Measurements from ENCODE around the gene MTA1. TPM values are rescaled to one million over a fixed set of nuclear protein-coding genes. Genes with fewer than 3 reads are reported as not detected.

The MTA1 gene
- total and polyA plus RNA-seq, 2 of the 8 experiments (the other 6 are each of a cell fraction or from before 2014, with no cell fraction given) = 73.9 to 221 TPM

DNA sequence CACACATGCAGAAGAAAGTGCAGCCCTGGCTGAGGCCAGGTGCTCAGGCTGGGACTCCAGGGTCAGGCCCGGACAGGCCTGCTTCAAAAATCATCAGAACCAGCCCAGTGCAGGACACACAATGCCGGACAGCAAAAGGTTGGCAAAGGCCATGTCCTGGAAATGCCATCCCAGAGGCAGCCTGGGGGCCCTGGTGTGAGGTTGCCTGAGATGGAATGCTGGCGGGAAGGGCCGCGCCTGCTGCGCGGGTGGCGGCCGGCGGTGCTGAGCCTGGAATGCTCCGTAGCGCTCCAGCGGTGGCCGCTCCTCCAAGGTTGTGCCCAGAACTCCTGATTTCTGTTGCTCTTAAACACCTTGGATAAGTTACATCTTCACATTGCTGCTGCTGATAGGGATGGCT, 33.3 kb downstream of the MTA1 start:
- H3K56ac ChIP-seq (replicated peaks; ENCODE audit: insufficient read length, low read depth, low read length) = no peak overlapping the region
- H3K18ac ChIP-seq (ENCODE audit: extremely low read depth, low read length) = no peak overlapping the region
- H3K36me3 ChIP-seq (ENCODE audit: control insufficient read depth in 2 of 4, insufficient read depth in 4 of 4, low read length in 3 of 4) = peaks cover 24 to 71% (median 44%) of the 10 kb centered on the region in 4 experiments
- no peak overlapping the region for H2BK12ac ChIP-seq (ENCODE audit: low read depth, low read length)
- no peak overlapping the region for H2BK120ac ChIP-seq (replicated peaks; ENCODE audit: low read depth, low read length)
- no peak overlapping the region for H4K91ac ChIP-seq (replicated peaks; ENCODE audit: insufficient read length, low read length)
- H3K9ac ChIP-seq (replicated peaks in 1 of 4; ENCODE audit: extremely low read depth in 1 of 4, low read depth in 3 of 4, low read length in 3 of 4) = no peak overlapping the region
- H3K9me3 ChIP-seq (ENCODE audit: insufficient read depth in 2 of 2, low read depth in 1 of 2, low read length in 1 of 2) = no peaks in the 10 kb centered on the region
- FAIRE-seq = no peak
- 91% methylated on average over 14 of the region's 14 CpGs; no CpG with 5 or more reads in 1 of the 2 experiments for WGBS, 2 experiments (ENCODE audit: extremely low coverage in 1 of 2, insufficient coverage in 1 of 2, insufficient read length in 1 of 2, insufficient replicate concordance in 2 of 2, low coverage in 1 of 2, low lambda C conversion rate in 2 of 2, missing lambda C conversion rate in 1 of 2)
- no peak overlapping the region for H3K4me2 ChIP-seq (ENCODE audit: insufficient read depth in 1 of 2, low read depth in 2 of 2, low read length in 2 of 2)
- H3K27me3 ChIP-seq (replicated peaks in 1 of 4; ENCODE audit: control insufficient read depth in 3 of 4, extremely low read depth in 1 of 4, insufficient read depth in 3 of 4, low read length in 3 of 4) = no peaks in the 10 kb centered on the region
- no peak for DNase-seq (ENCODE audit: low read depth in 1 of 2, low spot score in 2 of 2)
- H3K23ac ChIP-seq (ENCODE audit: insufficient read length) = no peak overlapping the region
- H2BK20ac ChIP-seq (ENCODE audit: low read length) = no peak overlapping the region
- H3K4ac ChIP-seq (replicated peaks; ENCODE audit: insufficient read length, low read depth, low read length) = no peak overlapping the region
- peaks cover 6 to 26% of the 10 kb centered on the region in 2 experiments for H4K20me1 ChIP-seq (replicated peaks in 1 of 2; ENCODE audit: control insufficient read depth in 1 of 2, insufficient read depth in 2 of 2, low read length in 2 of 2)
- no peak overlapping the region for H2AFZ ChIP-seq (ENCODE audit: low read length)
- POLR2A ChIA-PET (ENCODE audit: partially characterized antibody) = no interaction called here
- TF ChIP-seq SIN3A (conservative IDR thresholded peaks at IDR 0.05 in 1 of 2, IDR thresholded peaks at IDR 0.05 in 1 of 2; ENCODE audit: low read depth in 1 of 2, low read length in 2 of 2) = no peak
- TF ChIP-seq CHD2 (IDR thresholded peaks at IDR 0.05; ENCODE audit: low read length) = no peak
- TF ChIP-seq CREB1 (IDR thresholded peaks at IDR 0.05) = no peak
- no peak for TF ChIP-seq NANOG (IDR thresholded peaks at IDR 0.05; ENCODE audit: insufficient read depth, low read depth, low read length, poor library complexity, severe bottlenecking)
- TF ChIP-seq, protein P1, sequence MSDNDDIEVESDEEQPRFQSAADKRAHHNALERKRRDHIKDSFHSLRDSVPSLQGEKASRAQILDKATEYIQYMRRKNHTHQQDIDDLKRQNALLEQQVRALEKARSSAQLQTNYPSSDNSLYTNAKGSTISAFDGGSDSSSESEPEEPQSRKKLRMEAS (IDR thresholded peaks at IDR 0.05) = no peak
- CTCF ChIA-PET (ENCODE audit: partially characterized antibody) = interaction anchor here (0.7 to 3.9 kb wide), 4 partner anchors 17 to 57 kb away, joined by 3 to 27 read pairs (median 4); no protein-coding TSS in a partner anchor
- no peak overlapping the region for H2BK15ac ChIP-seq (ENCODE audit: low read length)
- H4K5ac ChIP-seq (ENCODE audit: insufficient read length, low read depth, low read length) = no peak overlapping the region
- no peak overlapping the region for H2AK5ac ChIP-seq (ENCODE audit: low read depth, low read length)
- H3K23me2 ChIP-seq (ENCODE audit: low read depth, low read length) = no peaks in the 10 kb centered on the region
- H2BK5ac ChIP-seq (ENCODE audit: low read depth, low read length) = no peak overlapping the region
- H4K8ac ChIP-seq (ENCODE audit: extremely low read depth, insufficient read depth, low read length) = no peak overlapping the region
- no peak overlapping the region for H3K14ac ChIP-seq (ENCODE audit: insufficient read length)
- no peaks in the 10 kb centered on the region; a peak in 1 of 4 replicates for H3K79me2 ChIP-seq (ENCODE audit: control insufficient read depth in 1 of 2, insufficient read depth in 2 of 2, low read length in 2 of 2)
- H3K79me1 ChIP-seq (ENCODE audit: low read depth, low read length) = peaks cover 2% of the 10 kb centered on the region; the same call in 1 of the 2 replicates
- H3K4me1 ChIP-seq (replicated peaks in 1 of 4; ENCODE audit: control insufficient read depth in 3 of 4, insufficient read depth in 4 of 4, low read length in 3 of 4) = no peaks in the 10 kb centered on the region
- no peak overlapping the region for H3K4me3 ChIP-seq (ENCODE audit: extremely low read depth in 1 of 4, insufficient read depth in 2 of 4, low read depth in 3 of 4, low read length in 4 of 4)
- no peak overlapping the region for H3K27ac ChIP-seq (ENCODE audit: low read depth, low read length)

Measured in H1 (cell line).